Measurements from ENCODE around the gene PDIA6.

Gene PDIA6

GRCh38 chr2:10830203-10830602, 17.6 kb upstream of the PDIA6 start:
- DNase-seq (ENCODE audit: low read depth, low spot score), result no peak
- POLR2A ChIA-PET, result no interaction called here
- TF ChIP-seq CTCF (IDR thresholded peaks at IDR 0.05; ENCODE audit: insufficient read depth, low read length, missing control alignments), result no peak

GRCh38 chr2:10829299-10829698, 16.7 kb upstream of the PDIA6 start:
- no peak overlapping the region for H3K4me3 ChIP-seq (ENCODE audit: low read depth, low read length)
- DNase-seq (ENCODE audit: low read depth, low spot score), result no peak
- no peak for TF ChIP-seq CTCF (IDR thresholded peaks at IDR 0.05; ENCODE audit: insufficient read depth, low read length, missing control alignments)
- POLR2A ChIA-PET, result no interaction called here
- CTCF ChIA-PET, result interaction anchor here (5.6 to 12.0 kb wide), 4 partner anchors 11 to 302 kb away, joined by 78 to 609 read pairs (median 130); a partner anchor contains a TSS

More at GRCh38 chr2:10830203-10830602, 17.6 kb upstream of the PDIA6 start:
- H3K4me3 ChIP-seq (ENCODE audit: low read depth, low read length), result no peak overlapping the region
- CTCF ChIA-PET, result interaction anchor here (0.7 to 12.0 kb wide), 13 partner anchors 7 to 752 kb away, joined by 3 to 609 read pairs (median 33); partner anchors contain the start of gene KCNF1

- no peak for TF ChIP-seq CTCF (IDR thresholded peaks at IDR 0.05; ENCODE audit: insufficient read depth, low read length, missing control alignments)
- ChIA-PET POLR2A (no interaction called here), CTCF (interaction anchor here (5.6 to 12.0 kb wide), 4 partner anchors 10 to 303 kb away, joined by 78 to 609 read pairs (median 130); a partner anchor contains a TSS)
These were observed 15.8 kb upstream of the PDIA6 start for GRCh38 chr2:10828346-10828745.

GRCh38 chr2:10826625-10827024, 14.0 kb upstream of the PDIA6 start:
- no peak for DNase-seq (ENCODE audit: low read depth, low spot score)
- POLR2A ChIA-PET, result no interaction called here
- H3K4me3 ChIP-seq (ENCODE audit: low read depth, low read length), result no peak overlapping the region
- CTCF ChIA-PET, result no interaction called here
- no peak for TF ChIP-seq CTCF (IDR thresholded peaks at IDR 0.05; ENCODE audit: insufficient read depth, low read length, missing control alignments)

More at GRCh38 chr2:10828346-10828745, 15.8 kb upstream of the PDIA6 start:
- DNase-seq (ENCODE audit: low read depth, low spot score), result no peak
- no peak overlapping the region for H3K4me3 ChIP-seq (ENCODE audit: low read depth, low read length)

GRCh38 chr2:10826026-10826425, 13.4 kb upstream of the PDIA6 start:
- DNase-seq (ENCODE audit: low read depth, low spot score), result no peak
- TF ChIP-seq CTCF (IDR thresholded peaks at IDR 0.05; ENCODE audit: insufficient read depth, low read length, missing control alignments), result no peak
- ChIA-PET CTCF (interaction anchor here (0.9 kb wide), 1 partner anchor 299 kb away, joined by 6 read pairs; no protein-coding TSS in a partner anchor), POLR2A (no interaction called here)
- H3K4me3 ChIP-seq (ENCODE audit: low read depth, low read length), result no peak overlapping the region

GRCh38 chr2:10824191-10824590, 11.6 kb upstream of the PDIA6 start:
- H3K4me3 ChIP-seq (ENCODE audit: low read depth, low read length), result no peak overlapping the region
- DNase-seq (ENCODE audit: low read depth, low spot score), result no peak
- CTCF ChIA-PET, result interaction anchor here (0.6 to 3.5 kb wide), 6 partner anchors 8 to 308 kb away, joined by 3 to 49 read pairs (median 6); no protein-coding TSS in a partner anchor
- TF ChIP-seq CTCF (IDR thresholded peaks at IDR 0.05; ENCODE audit: insufficient read depth, low read length, missing control alignments), result no peak
- POLR2A ChIA-PET, result no interaction called here

Data from AG04449 (cell line).